GM19193 (cell line): Measurements from ENCODE around the gene DGCR8.

ENCODE experiments used
- POLR2A ChIP-seq: IDR thresholded peaks from 4 replicates; pipeline ENCODE4 v1.6.1; 2011; ENCODE audit not compliant: insufficient read depth, insufficient read length; ENCODE audit errors: extremely low read depth

DGCR8 gene

GRCh38 chr22:20069331-20070042 lies 10.6 kb upstream of the DGCR8 start:
- TF ChIP-seq POLR2A, result no peak

GRCh38 chr22:20071524-20071972 lies 8.5 kb upstream of the DGCR8 start:
- no peak for TF ChIP-seq POLR2A

- TF ChIP-seq POLR2A, result no peak
Measured at GRCh38 chr22:20076627-20077172, 3.3 kb upstream of the DGCR8 start.

- no peak for TF ChIP-seq POLR2A
Measured at GRCh38 chr22:20080445-20080775, 369 bp downstream of the DGCR8 start.

- TF ChIP-seq POLR2A, result no peak
Measured at GRCh38 chr22:20080776-20081654, 974 bp downstream of the DGCR8 start.

GRCh38 chr22:20083157-20083890 lies 3.3 kb downstream of the DGCR8 start:
- TF ChIP-seq POLR2A, result no peak

GRCh38 chr22:20083891-20084546 lies 4.0 kb downstream of the DGCR8 start:
- no peak for TF ChIP-seq POLR2A

GRCh38 chr22:20084547-20085413 lies 4.7 kb downstream of the DGCR8 start:
- TF ChIP-seq POLR2A, result no peak

GRCh38 chr22:20085651-20086050 lies 5.6 kb downstream of the DGCR8 start:
- no peak for TF ChIP-seq POLR2A

- no peak for TF ChIP-seq POLR2A
Measured at GRCh38 chr22:20086101-20086599, 6.1 kb downstream of the DGCR8 start.

GRCh38 chr22:20086763-20087162 lies 6.7 kb downstream of the DGCR8 start:
- no peak for TF ChIP-seq POLR2A

GRCh38 chr22:20087319-20088262 lies 7.5 kb downstream of the DGCR8 start:
- no peak for TF ChIP-seq POLR2A

- no peak for TF ChIP-seq POLR2A
Measured at GRCh38 chr22:20088263-20088648, 8.2 kb downstream of the DGCR8 start.
